Hematopoietic multipotent progenitor cell treated with erythropoietin and hydrocortisone succinate and interleukin-3 and kit ligand, for 4 days (in vitro differentiated cells): ENCODE measurements around the gene SPINK1.

Source experiments
- DNase-seq: peaks from one replicate; pipeline ENCODE4 v3.0.0-alpha.2; 2015

SPINK1 gene

DNA sequence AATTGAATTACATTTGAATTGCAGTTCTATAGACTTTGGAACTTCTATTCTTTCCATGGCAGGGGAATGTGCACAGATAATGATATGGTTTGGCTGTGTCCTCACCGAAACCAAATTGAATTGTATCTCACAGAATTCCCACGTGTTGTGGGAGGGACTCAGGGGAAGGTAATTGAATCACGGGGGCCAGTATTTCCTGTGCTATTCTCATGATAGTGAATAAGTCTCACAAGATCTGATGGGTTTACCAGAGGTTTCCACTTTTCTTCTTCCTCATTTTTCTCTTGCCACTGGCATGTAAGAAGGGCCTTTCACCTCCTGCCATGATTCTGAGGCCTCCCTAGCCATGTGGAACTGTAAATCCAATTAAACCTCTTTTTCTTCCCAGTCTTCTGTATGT lies 28.3 kb downstream of the SPINK1 start:
- DNase-seq = peak; percentile 49

DNA sequence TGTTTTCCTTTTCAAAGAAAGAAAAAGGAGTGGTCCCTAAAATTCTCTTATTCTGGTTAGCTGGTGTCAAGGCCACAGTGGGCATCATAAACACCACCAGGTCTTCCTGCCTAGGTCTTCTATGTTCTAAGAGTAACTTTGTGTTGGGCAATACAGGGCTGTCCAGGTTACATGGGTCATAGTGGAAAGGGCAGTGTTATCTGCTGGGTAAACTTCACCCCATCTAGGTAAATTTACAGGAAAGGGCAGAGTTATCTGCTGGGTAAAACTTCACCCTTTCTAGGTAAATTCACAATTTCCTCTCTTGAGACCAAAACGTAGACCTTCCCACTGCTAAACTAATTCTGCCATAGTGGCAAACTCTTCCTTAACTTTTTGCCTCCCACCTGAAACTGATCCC lies 30.0 kb downstream of the SPINK1 start:
- DNase-seq = no peak

DNA sequence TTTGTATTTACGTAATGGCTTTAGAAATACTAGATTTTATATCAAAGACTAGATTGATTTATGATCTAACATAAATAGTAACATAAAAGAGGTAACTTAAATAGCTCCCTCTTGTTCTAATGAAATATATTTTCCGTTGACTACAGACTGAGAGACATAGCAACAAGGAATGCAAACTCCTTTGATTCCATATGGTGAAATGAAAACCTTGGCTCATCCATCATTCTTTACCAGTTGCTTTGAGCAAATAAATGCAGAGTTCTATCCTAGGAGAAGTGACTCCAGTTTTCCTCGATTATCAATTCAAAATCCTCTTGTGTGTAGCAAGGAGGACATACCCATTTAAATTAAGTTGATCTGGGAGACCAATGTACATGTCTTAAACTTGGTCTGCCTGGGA lies 31.0 kb downstream of the SPINK1 start:
- no peak for DNase-seq

DNA sequence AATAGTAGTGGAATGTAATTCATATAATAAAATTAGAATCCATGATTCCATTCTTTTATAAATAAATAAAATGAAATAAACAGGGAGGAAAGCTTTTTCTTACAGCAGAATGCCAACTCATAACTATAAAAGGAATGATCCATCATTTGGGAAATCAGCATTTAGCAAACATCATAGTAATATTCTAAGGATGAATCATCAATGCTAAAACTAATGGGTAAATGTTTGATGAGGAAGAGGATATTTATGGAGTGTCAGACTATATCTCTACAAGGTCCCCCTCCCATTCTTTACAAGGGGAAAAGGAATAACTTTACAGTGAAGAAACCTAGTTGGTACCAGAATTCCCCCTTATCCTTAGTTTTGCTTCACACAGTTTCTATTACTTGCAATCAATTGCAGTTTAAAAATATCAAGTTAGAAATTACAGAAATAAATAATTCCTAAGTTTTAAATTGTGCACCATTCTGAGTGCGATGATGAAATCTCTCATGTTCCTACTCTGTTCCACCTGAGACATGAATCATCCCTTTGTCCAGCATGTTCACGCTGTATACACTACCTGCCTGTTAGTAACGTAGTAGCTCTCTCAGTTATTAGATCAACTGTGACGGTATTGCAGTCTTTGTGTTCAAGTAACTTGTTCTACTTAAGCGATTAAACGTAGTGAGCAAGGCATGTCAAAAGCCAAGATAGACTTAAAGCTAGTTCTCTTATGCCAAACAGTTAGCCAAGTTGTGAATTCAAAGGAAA lies 34.7 kb downstream of the SPINK1 start:
- DNase-seq = no peak

DNA sequence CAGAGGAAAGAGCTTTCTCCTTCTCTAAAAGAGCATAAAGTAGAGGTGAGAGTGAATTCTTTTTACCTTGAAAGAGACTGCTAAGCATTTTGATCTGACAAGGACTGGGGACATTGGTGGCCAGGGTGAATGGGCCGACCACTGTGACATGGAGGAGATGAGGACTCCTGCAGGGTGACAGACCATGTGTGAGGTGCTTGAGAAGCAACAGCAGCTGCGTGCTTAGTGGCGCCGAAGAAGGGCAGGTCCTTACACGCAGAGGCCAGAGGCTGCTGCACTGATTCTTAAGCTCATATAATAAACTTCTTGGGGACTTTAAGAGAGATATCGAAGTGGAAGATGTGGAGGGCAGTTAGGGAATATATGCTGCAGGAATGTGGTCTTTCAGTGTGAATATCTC lies 40.3 kb downstream of the SPINK1 start:
- no peak for DNase-seq

DNA sequence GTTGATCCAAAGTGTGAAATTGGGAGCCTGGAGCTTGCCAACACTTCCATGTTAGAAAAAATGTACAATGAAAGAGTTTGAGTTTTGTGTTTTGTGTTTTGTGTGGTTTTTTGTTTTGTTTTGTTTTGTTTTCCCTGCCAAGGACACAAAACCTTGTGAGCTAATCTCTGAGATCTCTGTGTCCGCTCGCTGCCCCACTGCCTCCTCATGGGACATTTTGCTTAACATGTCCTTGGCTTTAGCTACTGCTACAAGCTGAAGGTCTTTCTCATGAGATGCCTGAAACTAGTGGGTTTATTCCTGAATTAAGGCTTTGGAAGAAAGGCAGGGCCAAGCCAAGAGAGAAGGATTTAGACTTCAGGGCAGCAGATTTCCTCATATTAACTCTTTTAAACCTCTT lies 41.7 kb downstream of the SPINK1 start:
- no peak for DNase-seq

DNA sequence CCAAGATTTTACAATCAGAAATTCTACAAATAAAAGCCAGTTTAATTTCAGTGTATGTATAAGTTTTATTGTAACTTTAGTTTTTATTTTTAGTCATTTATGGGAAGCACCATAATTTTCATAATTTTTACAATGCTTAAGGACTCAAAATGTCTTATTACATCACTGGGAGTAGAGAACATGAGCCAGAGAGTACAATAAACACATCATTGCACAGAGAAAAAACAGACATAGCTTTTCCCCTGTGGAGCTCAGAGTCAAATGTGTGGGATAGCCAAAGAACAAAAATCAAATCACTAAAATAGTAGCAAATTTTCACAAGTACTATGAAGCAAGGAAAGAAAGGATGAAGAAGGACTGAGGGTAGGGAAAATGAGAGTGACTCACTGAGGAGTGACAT lies 43.4 kb downstream of the SPINK1 start:
- no peak for DNase-seq

DNA sequence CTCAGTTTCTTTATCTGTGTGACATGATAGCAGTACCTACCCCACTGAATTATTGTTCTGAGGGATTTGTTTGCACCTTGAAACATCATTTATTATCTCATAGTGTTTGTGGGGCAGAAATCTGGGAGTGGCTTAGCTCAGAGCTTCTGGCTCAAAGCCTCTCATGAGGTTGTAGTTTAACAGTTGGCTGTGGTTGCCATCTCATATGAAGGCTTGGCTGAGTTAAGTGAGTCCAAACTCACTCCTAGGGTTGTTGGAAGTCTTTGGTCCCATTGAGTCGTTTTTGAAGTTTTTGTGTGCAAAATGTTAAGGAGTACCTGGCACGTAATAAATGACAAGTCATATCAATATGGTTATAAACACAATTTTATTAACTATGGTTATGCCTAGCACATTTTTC lies 45.3 kb downstream of the SPINK1 start:
- no peak for DNase-seq

DNA sequence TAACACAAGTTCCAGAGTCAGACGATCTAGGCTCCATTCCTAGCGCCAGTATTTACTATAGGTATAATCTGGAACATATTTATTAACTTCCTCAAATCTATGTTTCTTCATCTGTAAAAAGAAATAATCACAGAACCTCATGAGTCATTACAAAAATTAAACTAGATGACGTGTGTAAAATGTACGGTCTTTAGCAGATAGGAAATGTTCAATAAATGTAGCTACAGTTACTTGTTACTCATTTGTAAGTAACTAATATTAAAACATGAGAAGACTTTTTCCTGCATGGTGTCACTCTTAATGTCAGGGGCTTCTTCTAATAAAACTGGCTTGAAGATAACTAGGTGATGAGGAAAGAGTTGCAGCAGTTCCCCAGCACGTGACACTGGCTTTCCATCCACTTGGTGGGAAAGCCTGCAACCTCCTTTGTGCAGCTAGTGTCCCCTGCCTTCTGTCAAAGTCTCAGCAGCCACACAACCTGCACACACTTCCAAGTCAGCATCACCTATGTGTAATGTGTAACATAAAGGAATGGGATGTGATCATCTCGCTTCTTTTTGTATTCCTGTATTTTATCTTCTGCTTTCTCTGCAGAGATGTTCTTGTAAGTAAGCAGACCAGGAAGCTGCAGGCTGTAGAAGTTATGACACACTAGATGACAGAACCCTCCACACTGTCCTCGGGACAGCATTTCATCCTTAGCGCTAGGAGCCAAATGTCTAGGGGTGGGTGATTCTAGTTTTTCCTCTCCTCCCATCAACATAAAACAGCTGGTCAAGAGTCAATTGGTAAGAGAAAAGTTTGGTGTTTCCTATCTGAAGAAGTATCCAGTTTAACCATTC lies 47.1 kb downstream of the SPINK1 start:
- DNase-seq = no peak

DNA sequence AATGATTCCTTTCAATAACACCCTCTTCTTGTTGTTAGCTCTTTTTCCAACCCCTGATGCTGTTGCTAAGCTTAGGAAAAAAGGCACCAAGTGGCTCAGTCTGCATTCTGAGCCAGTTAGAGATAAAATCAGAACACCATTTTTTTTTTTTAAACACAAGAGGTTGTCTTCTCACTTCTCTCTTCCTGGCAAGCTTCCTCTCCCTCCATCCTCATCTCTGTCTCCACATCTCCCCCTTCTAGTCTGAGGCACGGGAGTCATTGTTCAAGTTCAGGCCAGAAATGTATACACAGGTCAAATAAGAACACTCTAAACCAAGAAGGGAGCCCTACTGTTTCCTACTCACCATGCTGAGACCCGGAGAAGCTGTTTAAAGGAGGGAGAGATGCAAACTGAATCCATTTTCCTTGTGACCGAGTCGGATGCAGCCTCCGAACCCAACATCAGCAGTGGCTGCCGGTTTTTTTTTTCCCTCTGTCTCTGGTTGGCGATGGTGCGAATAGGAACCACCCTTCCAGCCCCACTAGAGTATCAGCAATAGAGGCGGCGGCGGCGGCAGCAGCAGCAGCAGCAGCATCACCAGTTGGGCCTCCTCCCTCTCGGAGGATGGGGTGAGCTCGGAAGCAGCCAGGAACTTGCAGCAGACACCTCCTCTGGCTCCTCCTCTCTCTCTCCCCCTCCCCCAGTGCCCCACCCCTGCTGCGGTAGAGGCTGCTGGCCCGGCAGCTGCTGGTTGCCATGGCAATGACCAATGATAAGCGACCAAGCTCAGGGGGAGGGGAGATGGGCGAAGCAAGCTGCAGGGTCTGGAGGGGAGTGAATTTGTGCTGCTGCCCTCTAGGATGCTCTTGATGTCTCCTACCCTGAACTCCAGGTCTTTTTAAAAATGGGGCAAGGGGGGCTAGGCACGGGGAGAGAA lies 49.1 kb downstream of the SPINK1 start, which contains the start of gene JAKMIP2:
Gene JAKMIP2 (minus strand): TSS at position 619 of the 919 bp plus-strand sequence. CDS start 110,922 bp downstream, outside the sequence.
- peak; percentile 98 for DNase-seq

DNA sequence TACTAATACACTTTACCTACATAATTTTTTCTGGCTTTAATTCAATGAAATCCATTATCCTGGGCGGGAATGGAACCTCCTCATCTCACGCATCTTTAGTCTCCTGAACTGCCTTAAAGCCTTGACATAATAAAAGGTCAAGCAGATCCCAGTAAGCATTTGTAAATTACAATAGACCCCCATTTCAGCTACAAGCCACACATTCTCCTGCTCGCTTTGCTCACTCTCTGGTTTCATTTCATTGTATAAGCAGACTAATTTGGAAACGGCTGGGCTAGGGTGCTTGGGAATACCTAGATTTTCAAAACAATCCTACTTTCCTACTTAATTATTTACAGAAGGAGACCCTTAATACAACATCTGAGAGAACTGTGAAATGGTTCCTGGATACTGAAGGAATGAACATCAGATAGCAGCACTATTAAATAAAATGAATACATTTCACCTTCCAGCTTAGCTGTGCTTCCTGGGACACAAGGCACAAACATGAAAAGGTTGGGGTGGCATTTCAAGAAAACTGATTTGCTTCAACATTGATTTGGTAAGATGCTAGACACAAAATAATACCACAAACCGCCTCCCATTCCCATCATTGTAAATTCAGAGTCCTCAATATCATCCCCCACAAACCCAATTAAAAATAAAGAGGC lies 50.4 kb downstream of the SPINK1 start:
- no peak for DNase-seq

DNA sequence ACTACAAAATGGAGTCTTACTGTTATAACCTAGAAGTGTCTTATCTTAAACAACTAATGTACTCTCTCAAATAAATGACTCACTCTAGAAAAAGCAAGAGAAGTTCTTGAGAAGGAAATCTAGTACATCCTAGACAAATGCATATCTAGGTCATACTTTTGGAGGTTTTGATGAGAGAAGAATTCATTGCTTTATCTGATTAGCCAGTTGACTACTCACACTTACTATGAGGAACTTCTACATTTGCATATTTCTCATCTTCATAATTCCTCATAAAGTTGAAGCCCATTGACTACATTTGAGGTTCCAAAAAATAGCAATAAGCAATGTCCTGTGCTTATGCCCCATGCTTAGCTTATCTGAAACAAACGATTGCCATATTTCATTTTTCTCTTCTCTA lies 51.8 kb downstream of the SPINK1 start:
- DNase-seq = peak; percentile 30

DNA sequence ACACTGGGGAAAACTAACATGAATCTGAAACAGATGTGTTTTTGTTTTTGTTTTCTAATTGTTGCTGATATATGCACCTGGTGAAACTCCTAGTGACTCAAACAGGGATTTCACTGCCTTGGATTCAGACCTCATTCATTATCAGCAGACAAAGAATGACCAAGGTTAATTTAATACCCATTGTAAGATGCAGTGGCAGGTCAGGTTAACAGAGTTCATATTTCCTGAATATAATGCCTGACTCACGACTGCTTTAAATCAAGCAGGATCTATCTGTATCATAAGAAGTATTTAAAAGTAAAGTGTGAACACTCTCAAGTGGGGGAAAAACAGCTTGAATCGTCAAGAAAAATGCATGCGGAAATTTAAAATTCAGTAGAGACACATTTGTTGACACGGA lies 54.5 kb downstream of the SPINK1 start:
- no peak for DNase-seq
